ENCODE results near the gene POLR2H. TPM values are rescaled to one million over a fixed set of nuclear protein-coding genes. Genes with fewer than 3 reads are reported as not detected.
A peak's percentile ranks its signal among the peaks of the same experiment; 100 is the strongest.

POLR2H gene
- total and polyA plus RNA-seq, 9 donors, result 47.3 to 86.9 (median 60.6) TPM

DNA sequence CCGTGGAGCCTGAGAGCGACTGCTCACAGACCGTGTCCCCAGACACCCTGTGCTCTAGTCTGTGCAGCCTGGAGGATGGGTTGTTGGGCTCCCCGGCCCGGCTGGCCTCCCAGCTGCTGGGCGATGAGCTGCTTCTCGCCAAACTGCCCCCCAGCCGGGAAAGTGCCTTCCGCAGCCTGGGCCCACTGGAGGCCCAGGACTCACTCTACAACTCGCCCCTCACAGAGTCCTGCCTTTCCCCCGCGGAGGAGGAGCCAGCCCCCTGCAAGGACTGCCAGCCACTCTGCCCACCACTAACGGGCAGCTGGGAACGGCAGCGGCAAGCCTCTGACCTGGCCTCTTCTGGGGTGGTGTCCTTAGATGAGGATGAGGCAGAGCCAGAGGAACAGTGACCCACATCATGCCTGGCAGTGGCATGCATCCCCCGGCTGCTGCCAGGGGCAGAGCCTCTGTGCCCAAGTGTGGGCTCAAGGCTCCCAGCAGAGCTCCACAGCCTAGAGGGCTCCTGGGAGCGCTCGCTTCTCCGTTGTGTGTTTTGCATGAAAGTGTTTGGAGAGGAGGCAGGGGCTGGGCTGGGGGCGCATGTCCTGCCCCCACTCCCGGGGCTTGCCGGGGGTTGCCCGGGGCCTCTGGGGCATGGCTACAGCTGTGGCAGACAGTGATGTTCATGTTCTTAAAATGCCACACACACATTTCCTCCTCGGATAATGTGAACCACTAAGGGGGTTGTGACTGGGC is 16.8 kb upstream of the POLR2H start:
- TF ChIP-seq, protein P1, sequence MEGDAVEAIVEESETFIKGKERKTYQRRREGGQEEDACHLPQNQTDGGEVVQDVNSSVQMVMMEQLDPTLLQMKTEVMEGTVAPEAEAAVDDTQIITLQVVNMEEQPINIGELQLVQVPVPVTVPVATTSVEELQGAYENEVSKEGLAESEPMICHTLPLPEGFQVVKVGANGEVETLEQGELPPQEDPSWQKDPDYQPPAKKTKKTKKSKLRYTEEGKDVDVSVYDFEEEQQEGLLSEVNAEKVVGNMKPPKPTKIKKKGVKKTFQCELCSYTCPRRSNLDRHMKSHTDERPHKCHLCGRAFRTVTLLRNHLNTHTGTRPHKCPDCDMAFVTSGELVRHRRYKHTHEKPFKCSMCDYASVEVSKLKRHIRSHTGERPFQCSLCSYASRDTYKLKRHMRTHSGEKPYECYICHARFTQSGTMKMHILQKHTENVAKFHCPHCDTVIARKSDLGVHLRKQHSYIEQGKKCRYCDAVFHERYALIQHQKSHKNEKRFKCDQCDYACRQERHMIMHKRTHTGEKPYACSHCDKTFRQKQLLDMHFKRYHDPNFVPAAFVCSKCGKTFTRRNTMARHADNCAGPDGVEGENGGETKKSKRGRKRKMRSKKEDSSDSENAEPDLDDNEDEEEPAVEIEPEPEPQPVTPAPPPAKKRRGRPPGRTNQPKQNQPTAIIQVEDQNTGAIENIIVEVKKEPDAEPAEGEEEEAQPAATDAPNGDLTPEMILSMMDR (IDR thresholded peaks at IDR 0.05), result no peak
- TF ChIP-seq POLR2A (IDR thresholded peaks at IDR 0.05), result no peak
- TF ChIP-seq EP300 (IDR thresholded peaks at IDR 0.05), result no peak
- Histone ChIP-seq H3K27ac (no peak overlapping the region), H3K27me3 (no peaks in the 10 kb centered on the region), H3K9me3 (no peaks in the 10 kb centered on the region), H3K4me1 (ENCODE audit: insufficient read depth) (peaks cover 6% of the 10 kb centered on the region), H3K36me3 (no peaks in the 10 kb centered on the region), H3K4me3 (no peak overlapping the region)
- intact Hi-C loops (cut with DNase I), result no loop called here
- 72 to 76% (median 76%) methylated on average over 20 to 24 of the region's 24 CpGs for WGBS, 3 donors
- no peak for DNase-seq

DNA sequence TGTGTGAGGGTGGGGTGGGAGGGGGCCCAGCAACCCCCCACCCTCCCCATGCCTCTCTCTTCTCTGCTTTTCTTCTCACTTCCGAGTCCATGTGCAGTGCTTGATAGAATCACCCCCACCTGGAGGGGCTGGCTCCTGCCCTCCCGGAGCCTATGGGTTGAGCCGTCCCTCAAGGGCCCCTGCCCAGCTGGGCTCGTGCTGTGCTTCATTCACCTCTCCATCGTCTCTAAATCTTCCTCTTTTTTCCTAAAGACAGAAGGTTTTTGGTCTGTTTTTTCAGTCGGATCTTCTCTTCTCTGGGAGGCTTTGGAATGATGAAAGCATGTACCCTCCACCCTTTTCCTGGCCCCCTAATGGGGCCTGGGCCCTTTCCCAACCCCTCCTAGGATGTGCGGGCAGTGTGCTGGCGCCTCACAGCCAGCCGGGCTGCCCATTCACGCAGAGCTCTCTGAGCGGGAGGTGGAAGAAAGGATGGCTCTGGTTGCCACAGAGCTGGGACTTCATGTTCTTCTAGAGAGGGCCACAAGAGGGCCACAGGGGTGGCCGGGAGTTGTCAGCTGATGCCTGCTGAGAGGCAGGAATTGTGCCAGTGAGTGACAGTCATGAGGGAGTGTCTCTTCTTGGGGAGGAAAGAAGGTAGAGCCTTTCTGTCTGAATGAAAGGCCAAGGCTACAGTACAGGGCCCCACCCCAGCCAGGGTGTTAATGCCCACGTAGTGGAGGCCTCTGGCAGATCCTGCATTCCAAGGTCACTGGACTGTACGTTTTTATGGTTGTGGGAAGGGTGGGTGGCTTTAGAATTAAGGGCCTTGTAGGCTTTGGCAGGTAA is 16.0 kb upstream of the POLR2H start:
- Histone ChIP-seq H3K27me3 (no peaks in the 10 kb centered on the region), H3K36me3 (no peaks in the 10 kb centered on the region), H3K4me1 (ENCODE audit: insufficient read depth) (peaks cover 6% of the 10 kb centered on the region), H3K9me3 (no peaks in the 10 kb centered on the region), H3K4me3 (no peak overlapping the region), H3K27ac (no peak overlapping the region)
- 47 to 56% (median 50%) methylated on average over 14 of the region's 14 CpGs for WGBS, 3 donors
- TF ChIP-seq, protein P1 (IDR thresholded peaks at IDR 0.05), result no peak
- TF ChIP-seq EP300 (IDR thresholded peaks at IDR 0.05) (no peak), POLR2A (IDR thresholded peaks at IDR 0.05) (no peak)
- intact Hi-C loops (cut with DNase I), result no loop called here
- peak in 1 of 5 donors; percentile 46 for DNase-seq

- Histone ChIP-seq H3K27ac (no peak overlapping the region), H3K9me3 (no peaks in the 10 kb centered on the region), H3K4me1 (ENCODE audit: insufficient read depth) (peaks cover 8% of the 10 kb centered on the region), H3K4me3 (no peak overlapping the region), H3K27me3 (no peaks in the 10 kb centered on the region), H3K36me3 (no peaks in the 10 kb centered on the region)
- no peak for TF ChIP-seq EP300 (IDR thresholded peaks at IDR 0.05)
- no peak for TF ChIP-seq POLR2A (IDR thresholded peaks at IDR 0.05)
- TF ChIP-seq, protein P1 (IDR thresholded peaks at IDR 0.05), result no peak
- DNase-seq, result no peak
- WGBS, 3 donors, result 90 to 91% (median 91%) methylated on average over 20 of the region's 20 CpGs
- intact Hi-C loops (cut with DNase I), result no loop called here
Observed at GRCh38 chr3:184346480-184347190, 14.9 kb upstream of the POLR2H start.

DNA sequence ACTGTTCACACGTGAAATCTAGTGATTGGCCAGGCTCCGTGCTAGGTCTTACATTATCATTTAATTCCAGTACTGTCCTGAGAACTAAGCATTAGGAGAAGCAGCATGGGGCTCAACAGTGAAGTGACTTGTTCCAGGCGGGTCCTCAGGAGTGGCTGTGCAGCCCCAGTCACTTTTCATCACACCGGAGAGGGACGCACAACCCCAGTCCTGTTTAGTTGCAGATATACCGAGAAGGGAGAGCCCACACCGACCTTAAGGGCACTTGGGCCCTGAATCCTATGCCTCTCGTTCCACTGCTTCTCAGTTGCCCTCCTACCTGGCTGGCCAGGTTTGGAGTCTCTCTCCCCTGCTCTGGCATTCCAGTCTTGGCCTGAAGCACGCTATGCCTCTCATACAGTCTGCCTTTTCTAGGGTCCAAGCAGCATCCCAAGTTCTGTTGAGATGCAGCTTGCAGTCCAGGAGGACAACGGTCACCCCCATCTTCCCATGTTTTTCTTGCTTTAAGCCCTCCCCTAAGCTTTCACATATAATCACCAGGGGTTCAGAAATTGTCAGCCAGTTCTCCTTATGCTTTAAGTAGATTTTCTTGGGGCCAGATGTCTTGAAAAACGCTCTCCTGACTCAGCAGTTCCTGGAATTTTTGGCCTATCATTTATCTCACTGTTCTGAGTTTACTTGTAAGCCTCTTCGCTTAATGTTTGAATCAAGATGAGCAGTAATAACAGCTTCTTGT is 14.0 kb upstream of the POLR2H start:
- Histone ChIP-seq H3K36me3 (no peaks in the 10 kb centered on the region), H3K27ac (peak overlapping the region in 1 of 2 donors; percentile 43), H3K9me3 (no peaks in the 10 kb centered on the region), H3K4me3 (no peak overlapping the region), H3K27me3 (no peaks in the 10 kb centered on the region), H3K4me1 (ENCODE audit: insufficient read depth) (peaks cover 12% of the 10 kb centered on the region)
- intact Hi-C loops (cut with DNase I), result loop anchor here in 1 of 4 donors (2.0 kb wide), 1 partner anchor 33 kb away; the partner anchor contains the start of gene CHRD
- 53 to 59% (median 56%) methylated on average over 12 of the region's 12 CpGs for WGBS, 3 donors
- DNase-seq, result no peak
- TF ChIP-seq EP300 (IDR thresholded peaks at IDR 0.05), result no peak
- TF ChIP-seq, protein P1 (IDR thresholded peaks at IDR 0.05), result no peak
- TF ChIP-seq POLR2A (IDR thresholded peaks at IDR 0.05), result no peak

All from ovary (tissue), 9 donors.